GM12864 (cell line): Measurements from ENCODE around the gene DYNLT3.

Experiments used
- DNase-seq: peaks from one replicate; pipeline ENCODE4 v3.0.0-alpha.2; 2011; ENCODE audit warnings: low read depth
- H3K4me3 ChIP-seq: 2 replicates; pipeline ENCODE4 v1.5.1; 2011; ENCODE audit warnings: mild to moderate bottlenecking, low read depth, low read length, control low read depth
- CTCF ChIP-seq: IDR thresholded peaks from 2 replicates; pipeline ENCODE4 v1.5.1; 2011; ENCODE audit warnings: low read depth, mild to moderate bottlenecking, moderate library complexity, low read length, control low read depth, inconsistent platforms; ENCODE audit errors: missing control alignments

Gene DYNLT3

GRCh38 chrX:37825215-37825842 is 22.0 kb downstream of the DYNLT3 start:
- DNase-seq: no peak
- TF ChIP-seq CTCF: peak; percentile 85
- H3K4me3 ChIP-seq: no peak overlapping the region

GRCh38 chrX:37824491-37825214 is 22.7 kb downstream of the DYNLT3 start:
- H3K4me3 ChIP-seq: no peak overlapping the region
- no peak for DNase-seq
- peak; percentile 4 for TF ChIP-seq CTCF

DNA sequence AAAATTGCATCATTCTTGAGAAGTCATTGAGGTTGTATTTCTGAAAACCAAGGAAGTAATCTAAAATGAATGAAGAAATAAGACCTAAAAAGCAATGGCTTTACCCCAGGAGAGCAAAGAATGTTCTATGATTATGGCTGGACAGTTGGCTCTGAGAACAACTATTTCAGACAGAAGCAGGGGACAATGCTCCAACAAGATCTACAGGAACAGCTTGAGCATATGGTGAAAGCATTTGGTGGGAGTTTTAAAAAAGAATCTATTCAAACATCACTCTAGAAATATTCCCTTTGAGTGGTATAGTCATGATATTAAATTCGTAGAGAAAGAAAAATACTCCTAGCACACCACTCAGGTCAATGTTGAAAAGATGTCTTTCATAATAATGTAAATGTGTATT is 26.7 kb downstream of the DYNLT3 start:
- TF ChIP-seq CTCF: no peak
- no peak for DNase-seq
- no peak overlapping the region for H3K4me3 ChIP-seq

GRCh38 chrX:37818031-37818430 is 29.3 kb downstream of the DYNLT3 start:
- no peak for DNase-seq
- TF ChIP-seq CTCF: no peak
- no peak overlapping the region for H3K4me3 ChIP-seq

DNA sequence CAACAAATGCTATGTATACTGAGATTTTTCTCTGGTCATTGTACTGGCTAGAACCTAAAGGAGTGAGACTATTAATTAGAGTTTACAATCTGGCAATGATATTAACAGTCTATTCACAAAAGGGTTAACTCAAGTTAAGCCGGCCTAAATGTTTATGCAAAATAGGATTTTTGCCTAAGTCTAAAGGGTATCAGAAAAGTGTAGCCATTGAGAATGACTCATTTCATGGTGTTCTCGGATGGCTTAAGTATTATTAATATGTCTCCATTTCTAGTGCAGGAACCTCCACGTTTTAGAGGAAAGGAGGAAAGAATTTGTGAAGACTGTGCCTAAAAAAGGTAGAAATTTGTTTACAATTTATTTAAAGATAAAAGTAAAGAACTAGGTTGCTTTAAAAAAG is 29.8 kb downstream of the DYNLT3 start:
- no peak overlapping the region for H3K4me3 ChIP-seq
- TF ChIP-seq CTCF: no peak
- no peak for DNase-seq

- no peak for DNase-seq
- H3K4me3 ChIP-seq: no peak overlapping the region
- no peak for TF ChIP-seq CTCF
Measured at GRCh38 chrX:37817176-37817575, 30.2 kb downstream of the DYNLT3 start.

- TF ChIP-seq CTCF: no peak
- no peak for DNase-seq
- no peak overlapping the region for H3K4me3 ChIP-seq
Measured at GRCh38 chrX:37816766-37817165, 30.6 kb downstream of the DYNLT3 start.
